GM19099 (cell line): ENCODE data around the gene RECQL5.

Source experiments
- POLR2A ChIP-seq: IDR thresholded peaks from 3 replicates; pipeline ENCODE4 v1.6.1; 2011; ENCODE audit warnings: low read depth; ENCODE audit not compliant: insufficient read length; ENCODE audit errors: extremely low read depth

RECQL5 gene

DNA sequence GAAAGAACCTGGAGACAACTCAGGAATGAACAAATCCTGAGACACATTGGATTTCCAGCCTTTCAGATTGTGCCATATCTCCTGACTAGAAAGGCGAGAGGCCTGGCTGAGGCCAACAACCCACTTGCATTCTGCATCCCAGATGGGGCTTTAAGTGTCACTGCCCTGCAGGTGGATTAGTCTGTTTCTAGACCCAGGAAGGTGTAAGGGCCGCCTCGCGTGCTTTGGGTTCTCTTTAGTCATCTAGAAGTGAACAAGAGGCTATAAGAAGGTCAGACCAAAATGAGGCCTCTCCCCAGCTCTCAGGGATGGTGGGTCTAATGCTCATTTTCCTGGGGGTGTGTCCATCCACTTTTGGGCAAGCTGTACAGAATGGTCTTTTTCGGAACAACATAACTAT lies 5.1 kb upstream of the RECQL5 start:
- no peak for TF ChIP-seq POLR2A

DNA sequence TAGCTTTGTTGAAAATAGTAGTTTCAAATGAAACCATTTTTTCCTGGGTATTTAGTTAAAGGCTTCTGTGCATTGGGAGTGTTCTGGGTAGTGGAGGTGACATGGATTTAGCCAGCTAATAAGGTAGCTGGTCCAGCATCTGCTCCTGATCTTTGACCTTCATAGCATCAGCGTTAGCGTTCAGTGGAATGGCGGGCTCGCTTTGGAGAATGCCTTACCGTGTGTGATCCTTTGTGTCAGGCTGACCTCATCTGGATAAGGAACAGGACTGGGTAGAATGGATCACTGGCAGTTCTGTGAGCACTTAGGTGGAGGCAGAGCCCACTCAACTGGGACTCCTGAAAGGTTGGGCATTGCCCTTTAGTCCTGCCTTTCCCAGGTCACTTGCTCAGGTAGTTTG lies 3.9 kb upstream of the RECQL5 start:
- no peak for TF ChIP-seq POLR2A

- no peak for TF ChIP-seq POLR2A
Measured at GRCh38 chr17:75668489-75668888, 1.5 kb upstream of the RECQL5 start.

DNA sequence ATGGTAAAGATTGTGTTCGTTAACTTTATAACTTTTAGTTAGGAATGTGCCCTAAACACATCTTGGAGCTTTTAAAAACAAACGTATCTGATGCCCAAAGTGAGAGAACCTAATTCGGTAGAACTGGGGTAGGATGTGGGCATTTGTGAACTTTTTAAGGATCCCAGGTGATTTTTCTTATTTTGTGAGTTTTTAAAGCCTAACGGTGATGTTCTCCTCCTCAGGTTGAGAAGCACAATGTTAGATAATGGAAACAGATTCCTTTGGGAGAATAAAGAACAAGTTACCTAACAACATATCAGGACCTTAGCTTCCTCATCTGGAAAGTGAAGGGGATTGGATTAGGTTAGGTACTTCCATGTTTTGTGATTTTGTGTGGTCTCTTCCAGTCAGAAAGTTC lies 871 bp upstream of the RECQL5 start:
- no peak for TF ChIP-seq POLR2A

- no peak for TF ChIP-seq POLR2A
Measured at GRCh38 chr17:75665981-75666380, 973 bp downstream of the RECQL5 start.

GRCh38 chr17:75664099-75664549 lies 2.8 kb downstream of the RECQL5 start:
- no peak for TF ChIP-seq POLR2A

DNA sequence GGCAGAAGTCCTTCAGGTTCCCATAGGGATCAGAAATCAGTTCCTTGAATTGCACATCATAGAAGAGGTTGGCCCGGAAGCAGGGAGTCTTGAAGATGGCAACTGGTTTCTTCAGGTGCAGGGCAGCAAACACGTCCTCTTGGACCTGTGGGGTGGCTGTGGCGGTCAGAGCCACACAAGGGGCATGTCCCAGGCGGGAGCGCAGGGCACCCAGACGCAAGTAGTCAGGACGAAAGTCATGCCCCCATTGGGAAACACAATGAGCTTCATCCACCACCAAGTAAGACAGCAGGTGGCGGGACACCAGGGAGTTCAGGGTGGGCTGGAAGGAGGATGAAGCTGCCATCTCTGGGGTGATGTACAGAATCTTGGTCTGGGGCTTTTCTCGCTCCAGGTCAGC lies 4.4 kb downstream of the RECQL5 start:
- no peak for TF ChIP-seq POLR2A

GRCh38 chr17:75661531-75661930 lies 5.4 kb downstream of the RECQL5 start:
- TF ChIP-seq POLR2A, result no peak

GRCh38 chr17:75658237-75658636 lies 8.7 kb downstream of the RECQL5 start:
- TF ChIP-seq POLR2A, result no peak

- no peak for TF ChIP-seq POLR2A
Measured at GRCh38 chr17:75654176-75654575, 12.8 kb downstream of the RECQL5 start.

GRCh38 chr17:75652934-75653549 lies 13.9 kb downstream of the RECQL5 start:
- TF ChIP-seq POLR2A, result no peak

DNA sequence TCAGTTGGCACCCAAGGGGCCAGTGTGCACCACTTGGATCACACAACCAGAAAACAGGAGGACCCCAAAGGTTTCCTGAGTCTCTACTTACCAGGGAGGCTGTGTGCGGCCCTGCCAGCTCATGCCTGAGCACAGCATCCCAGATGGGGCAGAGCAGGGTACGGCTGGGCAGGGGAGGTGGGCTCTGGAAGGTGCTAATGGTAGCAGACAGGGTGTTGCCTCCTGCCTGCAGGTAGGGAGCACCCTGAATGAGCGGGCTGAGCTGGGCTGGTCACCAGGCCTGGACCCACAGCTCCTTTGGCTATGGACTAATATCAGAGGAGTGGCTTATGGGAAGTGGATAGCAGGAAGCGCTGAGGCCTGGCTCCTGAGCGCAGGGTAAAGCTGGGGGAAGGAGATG lies 14.6 kb downstream of the RECQL5 start:
- TF ChIP-seq POLR2A, result no peak

- TF ChIP-seq POLR2A, result no peak
Measured at GRCh38 chr17:75650874-75651273, 16.1 kb downstream of the RECQL5 start.

GRCh38 chr17:75649687-75650086 lies 17.3 kb downstream of the RECQL5 start:
- no peak for TF ChIP-seq POLR2A

DNA sequence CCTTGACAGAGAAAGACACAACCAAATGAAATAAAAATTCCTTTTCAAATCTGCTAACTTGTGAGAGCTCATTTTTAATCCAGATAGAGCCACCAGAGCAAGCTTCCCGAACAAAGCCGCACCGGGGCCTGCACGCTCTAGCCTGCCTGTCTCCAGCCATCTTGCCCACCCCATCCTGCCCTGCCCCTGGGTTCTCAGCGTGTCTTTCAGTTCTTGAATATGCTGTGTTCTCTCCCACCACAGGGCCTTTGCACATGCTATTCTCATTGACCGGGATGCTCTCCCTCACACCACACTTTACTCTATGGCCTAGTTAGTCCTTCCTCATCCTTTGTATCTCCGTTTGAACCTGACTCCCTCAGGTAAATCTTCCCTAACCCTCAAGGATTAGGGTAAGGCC lies 19.0 kb downstream of the RECQL5 start:
- no peak for TF ChIP-seq POLR2A

- no peak for TF ChIP-seq POLR2A
Measured at GRCh38 chr17:75647061-75647460, 19.9 kb downstream of the RECQL5 start.

- TF ChIP-seq POLR2A, result no peak
Measured at GRCh38 chr17:75646638-75646992, 20.3 kb downstream of the RECQL5 start.

DNA sequence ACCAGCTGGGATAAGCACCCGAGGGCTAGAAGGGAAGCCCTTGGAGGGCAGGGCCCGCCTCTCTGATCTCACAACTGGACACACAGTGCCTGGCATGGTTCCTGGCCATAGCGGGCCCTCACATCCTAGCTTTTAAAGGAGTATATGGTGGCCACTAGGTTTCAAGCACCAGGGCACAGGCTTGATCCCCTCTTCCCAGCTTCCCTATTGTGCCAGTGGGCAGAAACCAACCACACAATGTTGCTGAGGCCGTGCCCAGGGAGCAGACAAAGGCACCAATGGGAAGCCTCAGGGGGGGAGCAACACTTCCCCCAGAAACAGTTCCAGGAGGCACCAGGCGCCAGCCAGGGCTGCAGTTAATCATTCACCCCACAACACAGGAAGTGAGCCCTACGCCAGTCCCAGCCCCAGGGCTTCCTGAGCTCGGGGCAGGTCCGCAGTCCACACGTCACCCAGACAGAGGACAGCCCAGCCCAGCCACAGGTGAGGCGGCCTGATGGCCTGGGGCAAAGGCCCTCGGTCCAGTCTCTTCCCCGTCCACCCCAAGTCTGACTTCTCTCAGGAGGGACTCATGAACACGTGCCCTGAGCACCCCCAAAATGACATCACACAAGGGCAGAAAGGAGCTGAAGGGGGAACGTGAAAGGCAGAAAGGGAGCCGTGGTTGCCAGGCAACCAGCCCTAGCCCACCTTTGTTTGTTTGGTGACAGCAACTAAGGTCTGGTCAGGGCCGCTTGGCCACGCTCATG lies 20.9 kb downstream of the RECQL5 start:
- TF ChIP-seq POLR2A, result peak; percentile 70

- TF ChIP-seq POLR2A, result no peak
Measured at GRCh38 chr17:75645501-75645888, 21.5 kb downstream of the RECQL5 start.
